Mesenchymal stem cell (in vitro differentiated cells and primary cell): Measurements from ENCODE around the gene HECTD4.

Experiments used
- DNase-seq: peaks from one replicate; pipeline ENCODE4 v3.0.0-alpha.2; 2013
- H2AFZ ChIP-seq: one replicate; pipeline ENCODE4 v1.6.1; 2013; ENCODE audit warnings: low read depth, mild to moderate bottlenecking, control low read depth, inconsistent platforms, low read length, moderate library complexity
- H2AK5ac ChIP-seq: 2 replicates; pipeline ENCODE4 v1.6.1; 2013; ENCODE audit warnings: low read length, moderate library complexity, mild to moderate bottlenecking, inconsistent platforms; ENCODE audit not compliant: severe bottlenecking
- H2BK120ac ChIP-seq: one replicate; pipeline ENCODE4 v1.6.1; 2013; ENCODE audit warnings: low read depth, mild to moderate bottlenecking, inconsistent platforms, low read length, moderate library complexity
- H2BK12ac ChIP-seq, 2 experiments: one replicate each; pipeline ENCODE4 v1.6.1; 2013; ENCODE audit warnings: inconsistent platforms in 2 of 2, low read length in 2 of 2, mild to moderate bottlenecking in 2 of 2, moderate library complexity in 2 of 2, control low read depth in 1 of 2
- H2BK15ac ChIP-seq: one replicate; pipeline ENCODE4 v1.6.1; 2013; ENCODE audit warnings: mild to moderate bottlenecking, low read depth, inconsistent platforms; ENCODE audit not compliant: poor library complexity, severe bottlenecking
- H2BK5ac ChIP-seq: 2 replicates; pipeline ENCODE4 v1.6.1; 2013; ENCODE audit warnings: low read depth, mild to moderate bottlenecking, low read length, control low read depth, inconsistent platforms; ENCODE audit not compliant: poor library complexity, severe bottlenecking
- H3K14ac ChIP-seq, 2 experiments: one replicate each; pipeline ENCODE4 v1.6.1; 2013; ENCODE audit warnings: inconsistent platforms in 2 of 2, low read length in 2 of 2, control low read depth in 1 of 2, mild to moderate bottlenecking in 1 of 2, moderate library complexity in 1 of 2
- H3K18ac ChIP-seq, 2 experiments: one replicate each; pipeline ENCODE4 v1.6.1; 2013; ENCODE audit warnings: inconsistent platforms in 2 of 2, low read length in 2 of 2, control low read depth in 1 of 2, low read depth in 1 of 2, mild to moderate bottlenecking in 1 of 2
- H3K23ac ChIP-seq, 2 experiments: one replicate each; pipeline ENCODE4 v1.6.1; 2013; ENCODE audit warnings: inconsistent platforms in 2 of 2, low read length in 2 of 2, mild to moderate bottlenecking in 2 of 2, moderate library complexity in 2 of 2, control low read depth in 1 of 2
- H3K27ac ChIP-seq: 2 replicates; pipeline ENCODE4 v1.5.1; 2013; ENCODE audit warnings: mild to moderate bottlenecking, moderate library complexity, low read length, control low read depth, inconsistent platforms; ENCODE audit not compliant: poor library complexity, severe bottlenecking
- H3K27me3 ChIP-seq, 2 experiments: 2 replicates each; pipeline versions ENCODE4 v1.6.1 to v1.7.0; 2013; ENCODE audit warnings: low read length in 2 of 2, mild to moderate bottlenecking in 2 of 2, moderate library complexity in 2 of 2, control low read depth in 1 of 2, inconsistent platforms in 1 of 2; ENCODE audit not compliant: control insufficient read depth in 1 of 2, insufficient read depth in 1 of 2
- H3K36me3 ChIP-seq, 2 experiments: 2 replicates each; pipeline versions ENCODE4 v1.6.1 to v1.7.0; 2013; ENCODE audit warnings: low read length in 2 of 2, control low read depth in 1 of 2, inconsistent platforms in 1 of 2, low read depth in 1 of 2, mild to moderate bottlenecking in 1 of 2; ENCODE audit not compliant: insufficient read depth in 2 of 2, control insufficient read depth in 1 of 2
- H3K4ac ChIP-seq, 2 experiments: one replicate each; pipeline ENCODE4 v1.6.1; 2013; ENCODE audit warnings: inconsistent platforms in 2 of 2, low read length in 2 of 2, mild to moderate bottlenecking in 2 of 2, moderate library complexity in 2 of 2, control low read depth in 1 of 2, low read depth in 1 of 2
- H3K4me1 ChIP-seq: 2 replicates; pipeline ENCODE4 v1.6.1; 2013; ENCODE audit warnings: low read depth, low read length, control low read depth; ENCODE audit not compliant: control insufficient read depth, insufficient read depth
- H3K4me2 ChIP-seq: 2 replicates; pipeline ENCODE4 v1.6.1; 2013; ENCODE audit warnings: low read length, mild to moderate bottlenecking, inconsistent platforms; ENCODE audit not compliant: poor library complexity, severe bottlenecking
- H3K4me3 ChIP-seq, 2 experiments: 2 replicates each; pipeline versions ENCODE4 v1.5.1 to v1.7.0; 2013; ENCODE audit warnings: low read length in 2 of 2, mild to moderate bottlenecking in 2 of 2, control low read depth in 1 of 2, low read depth in 1 of 2; ENCODE audit not compliant: insufficient read depth in 1 of 2
- H3K79me1 ChIP-seq: replicated peaks from 2 replicates; pipeline ENCODE4 v1.6.1; 2013; ENCODE audit warnings: mild to moderate bottlenecking, control low read depth, low read length, inconsistent platforms; ENCODE audit not compliant: poor library complexity, severe bottlenecking
- H3K9ac ChIP-seq: 2 replicates; pipeline ENCODE4 v1.7.0; 2013; ENCODE audit warnings: mild to moderate bottlenecking, low read length, moderate library complexity
- H3K9me3 ChIP-seq: 2 replicates; pipeline ENCODE4 v1.7.0; 2013; ENCODE audit warnings: mild to moderate bottlenecking, low read length; ENCODE audit not compliant: control insufficient read depth
- H4K8ac ChIP-seq: one replicate; pipeline ENCODE4 v1.6.1; 2013; ENCODE audit warnings: inconsistent platforms, mild to moderate bottlenecking, low read length, moderate library complexity
- H4K91ac ChIP-seq: one replicate; pipeline ENCODE4 v1.6.1; 2013; ENCODE audit warnings: mild to moderate bottlenecking, low read length, inconsistent platforms
- WGBS: methylation state at CpG from one replicate; pipeline ENCODE4 v1.1.7; 2013; ENCODE audit warnings: mixed read lengths; 5-methylcytosine and 5-hydroxymethylcytosine counted together

HECTD4 gene

DNA sequence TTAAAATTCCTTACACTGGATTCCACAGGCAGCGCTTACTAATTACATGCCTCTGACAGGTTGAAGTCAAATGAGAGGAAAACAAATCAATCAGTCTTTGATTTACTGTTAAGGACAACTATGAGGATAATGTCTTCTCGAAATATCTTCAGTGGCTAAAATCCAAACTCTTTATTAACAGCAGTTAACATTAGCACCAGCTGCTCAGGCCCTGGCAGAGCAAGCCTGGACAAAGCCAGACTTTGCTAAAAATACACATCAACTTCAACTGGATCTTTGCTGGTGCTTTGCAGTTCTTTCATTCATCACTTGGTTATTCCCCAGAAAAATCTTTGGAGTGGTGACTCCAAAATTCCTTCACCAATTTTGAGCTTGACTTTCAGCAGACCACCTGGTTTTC, 98.7 kb downstream of the HECTD4 start:
- H3K9ac ChIP-seq = no peak overlapping the region
- no peak overlapping the region for H3K4ac ChIP-seq
- H3K4me2 ChIP-seq = no peak overlapping the region
- no peak overlapping the region for H3K18ac ChIP-seq
- H3K79me1 ChIP-seq = peaks cover 26% of the 10 kb centered on the region
- H2BK120ac ChIP-seq = no peak overlapping the region
- no peak overlapping the region for H4K8ac ChIP-seq
- H3K27me3 ChIP-seq = no peaks in the 10 kb centered on the region
- no peak overlapping the region for H2BK15ac ChIP-seq
- H3K4me3 ChIP-seq = no peak overlapping the region
- peaks cover 3 to 7% of the 10 kb centered on the region in 2 experiments for H3K36me3 ChIP-seq
- 100% methylated on average over 1 of the region's 2 CpGs for WGBS
- peak overlapping the region; percentile 44 for H2BK5ac ChIP-seq
- H2AK5ac ChIP-seq = no peak overlapping the region
- H3K23ac ChIP-seq = no peak overlapping the region
- H2AFZ ChIP-seq = no peak overlapping the region
- no peaks in the 10 kb centered on the region for H3K4me1 ChIP-seq
- no peak overlapping the region for H3K27ac ChIP-seq
- no peak overlapping the region for H3K14ac ChIP-seq
- peaks cover 3% of the 10 kb centered on the region for H3K9me3 ChIP-seq
- H2BK12ac ChIP-seq = no peak overlapping the region
- no peak for DNase-seq
- H4K91ac ChIP-seq = no peak overlapping the region

DNA sequence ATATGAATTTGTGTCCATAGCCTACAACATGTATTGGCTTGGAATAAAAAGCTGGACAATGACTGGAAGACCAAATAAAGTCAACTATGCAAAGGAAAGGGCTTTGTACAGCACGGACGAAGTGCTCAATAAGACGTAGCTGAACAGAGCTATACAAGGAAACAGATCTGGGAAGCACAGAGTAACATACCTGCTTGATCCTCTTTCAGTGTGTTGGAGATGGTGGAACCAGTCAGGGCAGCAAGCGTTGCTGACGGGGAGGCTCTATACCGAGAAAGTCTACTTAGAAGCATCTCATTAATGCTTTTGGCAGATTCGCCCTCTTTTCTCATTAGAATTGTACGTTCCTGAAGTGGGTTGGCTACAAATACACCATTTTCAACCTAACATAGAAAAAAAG, 99.3 kb downstream of the HECTD4 start:
- Histone ChIP-seq H3K4me2 (no peak overlapping the region), H3K4me3 (no peak overlapping the region), H3K4me1 (no peaks in the 10 kb centered on the region), H3K23ac (no peak overlapping the region), H3K18ac (no peak overlapping the region), H2BK12ac (no peak overlapping the region), H3K9me3 (no peaks in the 10 kb centered on the region), H3K79me1 (peaks cover 22% of the 10 kb centered on the region), H4K91ac (peak overlapping the region; percentile 11), H2BK15ac (no peak overlapping the region), H3K27me3 (no peaks in the 10 kb centered on the region), H2BK5ac (no peak overlapping the region), H3K4ac (no peak overlapping the region), H3K14ac (no peak overlapping the region), H3K36me3 (peaks cover 0 to 6% of the 10 kb centered on the region in 2 experiments), H4K8ac (no peak overlapping the region), H3K9ac (no peak overlapping the region), H2AFZ (no peak overlapping the region), H3K27ac (no peak overlapping the region), H2BK120ac (no peak overlapping the region), H2AK5ac (no peak overlapping the region)
- no peak for DNase-seq
- 98% methylated on average over 6 of the region's 8 CpGs for WGBS

GRCh38 chr12:112275836-112276235, 106.4 kb downstream of the HECTD4 start:
- Histone ChIP-seq H4K8ac (no peak overlapping the region), H3K4me2 (no peak overlapping the region), H3K36me3 (peaks cover 5 to 44% of the 10 kb centered on the region in 2 experiments), H3K4me3 (no peak overlapping the region), H3K79me1 (no peaks in the 10 kb centered on the region), H2BK15ac (no peak overlapping the region), H3K18ac (no peak overlapping the region), H4K91ac (no peak overlapping the region), H2AFZ (no peak overlapping the region), H2BK120ac (no peak overlapping the region), H2AK5ac (no peak overlapping the region), H3K14ac (no peak overlapping the region), H2BK12ac (no peak overlapping the region), H3K23ac (no peak overlapping the region), H3K27ac (no peak overlapping the region), H2BK5ac (no peak overlapping the region), H3K4ac (no peak overlapping the region), H3K9me3 (no peaks in the 10 kb centered on the region), H3K4me1 (no peaks in the 10 kb centered on the region), H3K9ac (no peak overlapping the region), H3K27me3 (no peaks in the 10 kb centered on the region)
- 98% methylated on average over 3 of the region's 3 CpGs for WGBS
- DNase-seq = no peak

- H2BK15ac ChIP-seq = no peak overlapping the region
- no peak overlapping the region for H3K18ac ChIP-seq
- no peak overlapping the region for H3K9ac ChIP-seq
- no peaks in the 10 kb centered on the region for H3K9me3 ChIP-seq
- H2AFZ ChIP-seq = no peak overlapping the region
- H3K36me3 ChIP-seq = peaks cover 5 to 50% of the 10 kb centered on the region in 2 experiments
- H4K91ac ChIP-seq = no peak overlapping the region
- no peak overlapping the region for H3K27ac ChIP-seq
- H3K4me2 ChIP-seq = no peak overlapping the region
- no peak overlapping the region for H2AK5ac ChIP-seq
- no peak overlapping the region for H3K23ac ChIP-seq
- H3K14ac ChIP-seq = no peak overlapping the region
- no peaks in the 10 kb centered on the region for H3K27me3 ChIP-seq
- no peak for DNase-seq
- no peak overlapping the region for H2BK5ac ChIP-seq
- H2BK120ac ChIP-seq = no peak overlapping the region
- H3K79me1 ChIP-seq = no peaks in the 10 kb centered on the region
- no peaks in the 10 kb centered on the region for H3K4me1 ChIP-seq
- H4K8ac ChIP-seq = no peak overlapping the region
- 100% methylated on average over 2 of the region's 2 CpGs for WGBS
- no peak overlapping the region for H2BK12ac ChIP-seq
- no peak overlapping the region for H3K4me3 ChIP-seq
- H3K4ac ChIP-seq = no peak overlapping the region
Measured at GRCh38 chr12:112275207-112275606, 107.0 kb downstream of the HECTD4 start.
